K562 (cell line): Measurements from ENCODE around the gene RASGRP1. TPM values are rescaled to one million over a fixed set of nuclear protein-coding genes. Genes with fewer than 3 reads are reported as not detected.

Source experiments
- ESRRB ChIP-seq: fragments of 250-450 bp; sonication (Bioruptor Pico); IDR thresholded peaks from 2 replicates; pipeline ENCODE4 v1.5.0; 2020; ENCODE audit warnings: mild to moderate bottlenecking, moderate library complexity, borderline replicate concordance
- NFIX ChIP-seq: fragments of 250-450 bp; sonication (Bioruptor Pico); IDR thresholded peaks from 2 replicates; pipeline ENCODE4 v1.4.0; 2020; ENCODE audit warnings: low read depth, mild to moderate bottlenecking, moderate library complexity
- RBM25 ChIP-seq: fragments of 200-400 bp; formaldehyde crosslinking; IDR thresholded peaks from 2 replicates; pipeline ENCODE4 v1.6.1; 2018; ENCODE audit warnings: low read length, low read depth, moderate library complexity; ENCODE audit not compliant: severe bottlenecking
- THRAP3 ChIP-seq: fragments of 450-650 bp; IDR thresholded peaks from 2 replicates; pipeline ENCODE4 v1.6.1; 2016; ENCODE audit warnings: mild to moderate bottlenecking, inconsistent platforms, borderline replicate concordance
- WHSC1 ChIP-seq: IDR thresholded peaks from one replicate; pipeline ENCODE4 v1.6.1; 2012; ENCODE audit warnings: low read length, control low read depth, inconsistent platforms
- ZNF133 ChIP-seq: fragments of 250-450 bp; sonication (Bioruptor Pico); IDR thresholded peaks from 2 replicates; pipeline ENCODE4 v1.4.0; 2020; ENCODE audit warnings: mild to moderate bottlenecking
- ZNF184 ChIP-seq: sonication (generic); formaldehyde crosslinking; IDR thresholded peaks from 2 replicates; pipeline ENCODE4 v1.5.0; 2020; ENCODE audit warnings: missing genetic modification reagents
- ZNF398 ChIP-seq: fragments of 250-450 bp; sonication (Bioruptor Pico); IDR thresholded peaks from 2 replicates; pipeline ENCODE4 v1.8.0; 2021; ENCODE audit warnings: moderate library complexity, mild to moderate bottlenecking, inconsistent platforms
- ZNF511 ChIP-seq: sonication (generic); formaldehyde crosslinking; IDR thresholded peaks from 2 replicates; pipeline ENCODE4 v1.8.0; 2022; ENCODE audit warnings: mild to moderate bottlenecking, missing genetic modification reagents
- ZNF592 ChIP-seq: fragments of 450-650 bp; IDR thresholded peaks from 2 replicates; pipeline ENCODE4 v1.6.1; 2017; ENCODE audit warnings: antibody characterized with exemption, mild to moderate bottlenecking
- polyA plus RNA-seq, 8 experiments: library from polyadenylated mRNA; depleted of rRNA in 4 of 8; stranded (reverse) in 5 of 8; unstranded in 3 of 8; fragments of >200 nt; fragmentation: Nextera tagmentation in 2 of 8; fragmentation: Illumina TruSeq in 1 of 8; extraction: Ambion mirVana in 2 of 8; extraction: Trizol in 1 of 8; gene quantifications; 2 replicates each; pipeline versions ENCODE4 v1.2.1 to v1.2.3, GENCODE V29; 2011 to 2014; ENCODE audit warnings: inconsistent platforms in 1 of 8, missing spikeins in 1 of 8
- total RNA-seq, 7 experiments: library from RNA; depleted of rRNA in 6 of 7; stranded (reverse); fragments of >200 nt in 6 of 7; fragmentation: Illumina TruSeq in 2 of 7; extraction: Trizol in 2 of 7; gene quantifications; 2 replicates each; pipeline versions ENCODE4 v1.2.1 to v1.2.3, GENCODE V29; 2011 to 2021; ENCODE audit warnings: low replicate concordance in 1 of 7

The RASGRP1 gene
- total and polyA plus RNA-seq, 9 of the 15 experiments (the other 6 are each of a cell fraction or from before 2014, with no cell fraction given) = 0.14 to 0.72 (median 0.31) TPM

GRCh38 chr15:38453971-38454695 lies 110.5 kb downstream of the RASGRP1 start, which contains the start of gene FAM98B (continued):
- TF ChIP-seq WHSC1 = no peak
- TF ChIP-seq THRAP3 = peak; percentile 70; the same call in 1 of the 2 replicates
- no peak for TF ChIP-seq ESRRB (CRISPR knock-in tag)
- TF ChIP-seq RBM25 = no peak
- no peak for TF ChIP-seq ZNF398 (CRISPR knock-in tag)
- no peak for TF ChIP-seq ZNF184 (CRISPR knock-in tag)
- no peak; the same call in 1 of the 2 replicates for TF ChIP-seq ZNF592
- peak; percentile 50; the same call in 1 of the 2 replicates for TF ChIP-seq ZNF511 (CRISPR knock-in tag)
- TF ChIP-seq NFIX (CRISPR knock-in tag) = no peak
- TF ChIP-seq ZNF133 (CRISPR knock-in tag) = no peak
